ENCODE measurements around the gene PDCD1LG2.

Gene PDCD1LG2

DNA sequence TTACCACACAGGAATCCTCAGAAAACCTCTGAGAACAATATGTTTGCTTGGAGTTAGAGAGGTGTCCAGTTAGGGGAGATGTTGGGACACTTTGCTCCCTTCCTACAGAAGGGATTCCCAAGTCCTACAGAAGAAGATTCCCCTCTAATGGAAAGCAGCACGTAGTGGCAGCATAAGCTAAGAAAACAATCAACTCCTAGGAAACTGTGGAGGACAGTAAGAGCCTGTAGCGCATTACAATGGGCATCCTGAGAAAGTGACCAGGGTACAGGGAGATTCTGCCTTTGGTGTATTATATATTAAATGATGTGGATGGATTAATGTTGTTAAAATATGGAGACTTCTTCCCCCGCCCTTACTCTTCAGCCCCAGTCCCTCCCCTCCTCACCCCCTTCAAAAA, 104.7 kb downstream of the PDCD1LG2 start:
- DNase-seq = no peak

DNA sequence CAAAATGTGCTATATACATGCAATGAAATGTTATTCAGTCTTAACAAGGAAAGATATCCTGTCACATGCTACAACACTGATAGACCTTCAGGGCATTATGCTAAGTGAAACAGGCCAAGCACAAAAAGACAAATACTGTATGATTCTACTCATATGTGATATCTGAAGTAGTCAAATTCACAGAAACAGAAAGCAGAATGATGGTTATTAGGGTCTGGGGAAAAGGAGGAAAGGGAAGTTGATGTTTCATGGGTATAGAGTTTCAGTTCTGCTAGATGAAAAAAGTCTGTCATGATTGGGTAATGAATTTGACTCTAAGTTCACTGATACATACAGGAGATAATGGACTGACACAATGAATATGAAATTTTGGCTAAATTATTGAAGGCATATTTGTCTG, 107.4 kb downstream of the PDCD1LG2 start:
- no peak for DNase-seq

DNA sequence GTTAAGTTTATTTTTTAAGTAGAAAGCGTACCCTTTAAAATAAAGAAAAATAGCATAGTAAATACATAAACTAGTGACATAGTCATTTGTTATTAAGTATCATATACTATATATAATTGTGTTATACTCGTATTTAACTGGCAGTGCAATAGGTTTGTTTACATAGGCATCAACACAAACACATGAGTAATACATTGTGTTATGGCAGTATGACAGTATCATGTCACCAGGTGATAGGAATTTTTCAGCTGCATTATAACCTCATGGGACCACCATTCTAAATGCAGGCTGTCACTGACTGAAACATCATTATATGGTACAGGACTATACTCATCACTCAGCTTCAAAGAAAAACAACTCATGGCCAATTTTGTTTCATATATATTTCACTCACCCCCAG, 110.2 kb downstream of the PDCD1LG2 start:
- no peak for DNase-seq

Measured in activated CD8-positive, alpha-beta memory T cell treated with anti-CD3 and anti-CD28 coated beads, Interleukin-2, amount 50 U/mL, for 4 hours (primary cell).